ENCODE results near the gene RELN. TPM values are rescaled to one million over a fixed set of nuclear protein-coding genes. Genes with fewer than 3 reads are reported as not detected.
"Not testable (repeated sequence)": the region's sequence is repeated elsewhere in the genome, so short reads cannot be mapped to it uniquely, and the experiment has no call there.

RELN gene
- total and polyA plus RNA-seq, 9 donors: 0.68 to 8.7 (median 2.7) TPM

DNA sequence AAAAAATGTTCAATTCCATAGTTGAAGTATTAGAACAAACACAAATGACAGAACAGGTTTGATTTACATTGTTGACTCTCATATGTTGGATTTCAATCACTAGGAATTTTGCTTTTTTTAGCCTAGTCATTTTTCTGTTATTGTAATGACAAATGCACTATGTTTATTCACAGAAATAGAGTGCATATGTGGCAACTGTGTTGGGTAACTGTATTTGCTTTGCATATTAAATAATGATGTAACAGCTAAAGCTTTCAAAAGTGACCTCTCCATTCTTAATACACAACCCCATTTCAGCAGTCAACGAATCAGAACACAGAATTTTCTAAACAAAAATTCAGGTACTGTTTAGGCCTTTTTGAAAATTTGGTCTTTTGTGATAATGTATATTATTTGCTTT is 489.5 kb downstream of the RELN start:
- intact Hi-C loops (cut with DNase I): no loop called here
- DNase-seq: no peak
- H3K4me3 ChIP-seq: no peak overlapping the region
- no peaks in the 10 kb centered on the region for H3K36me3 ChIP-seq
- no peaks in the 10 kb centered on the region for H3K4me1 ChIP-seq (ENCODE audit: insufficient read depth)
- H3K27ac ChIP-seq: no peak overlapping the region
- H3K9me3 ChIP-seq: no peaks in the 10 kb centered on the region
- WGBS, 3 donors: 57 to 83% (median 68%) methylated on average over 1 of the region's 1 CpG
- no peaks in the 10 kb centered on the region for H3K27me3 ChIP-seq
- TF ChIP-seq CTCF (IDR thresholded peaks at IDR 0.05) (no peak), EP300 (IDR thresholded peaks at IDR 0.05) (no peak), POLR2A (IDR thresholded peaks at IDR 0.05) (no peak)

DNA sequence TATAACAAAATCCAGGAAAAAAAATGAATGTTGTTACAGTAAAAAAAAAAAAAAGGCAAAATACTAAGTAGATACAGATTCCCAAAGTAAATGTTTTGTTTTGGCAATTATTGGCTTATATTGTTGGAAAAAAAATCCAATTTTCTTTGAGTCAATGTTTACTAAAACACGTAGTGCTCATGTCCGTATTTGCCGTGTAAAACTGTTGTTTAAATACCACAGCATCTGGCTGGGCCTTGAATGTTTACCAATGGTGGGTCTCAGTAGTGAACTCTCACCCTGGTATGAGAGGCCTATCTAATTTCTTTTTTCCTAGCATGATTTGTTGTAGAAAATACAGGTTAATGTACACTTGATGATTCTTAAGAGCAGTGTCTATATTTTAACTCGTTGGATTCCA is 502.0 kb downstream of the RELN start:
- DNase-seq: no peak
- WGBS, 3 donors: 61 to 76% (median 68%) methylated on average over 4 of the region's 4 CpGs
- intact Hi-C loops (cut with DNase I): no loop called here
- Histone ChIP-seq H3K4me1 (ENCODE audit: insufficient read depth) (no peaks in the 10 kb centered on the region), H3K36me3 (no peaks in the 10 kb centered on the region), H3K9me3 (no peaks in the 10 kb centered on the region), H3K4me3 (no peak overlapping the region), H3K27me3 (no peaks in the 10 kb centered on the region), H3K27ac (no peak overlapping the region)
- TF ChIP-seq CTCF (IDR thresholded peaks at IDR 0.05) (no peak), EP300 (IDR thresholded peaks at IDR 0.05) (no peak), POLR2A (IDR thresholded peaks at IDR 0.05) (no peak)

GRCh38 chr7:103486873-103487272 is 502.6 kb downstream of the RELN start:
- WGBS, 3 donors: 64 to 96% (median 96%) methylated on average over 3 of the region's 3 CpGs
- H3K36me3 ChIP-seq; H3K4me1 ChIP-seq (ENCODE audit: insufficient read depth); DNase-seq; H3K27ac ChIP-seq; H3K9me3 ChIP-seq; H3K4me3 ChIP-seq; intact Hi-C loops (cut with DNase I); H3K27me3 ChIP-seq: not testable (repeated sequence)

GRCh38 chr7:103480771-103481170 is 508.7 kb downstream of the RELN start:
- Histone ChIP-seq H3K27me3 (no peaks in the 10 kb centered on the region), H3K4me3 (no peak overlapping the region), H3K9me3 (no peaks in the 10 kb centered on the region), H3K4me1 (ENCODE audit: insufficient read depth) (no peaks in the 10 kb centered on the region), H3K36me3 (no peaks in the 10 kb centered on the region), H3K27ac (no peak overlapping the region)
- 56 to 77% (median 67%) methylated on average over 2 of the region's 2 CpGs for WGBS, 3 donors
- TF ChIP-seq POLR2A (IDR thresholded peaks at IDR 0.05) (no peak), EP300 (IDR thresholded peaks at IDR 0.05) (no peak), CTCF (IDR thresholded peaks at IDR 0.05) (no peak)
- intact Hi-C loops (cut with DNase I): no loop called here
- DNase-seq: no peak

DNA sequence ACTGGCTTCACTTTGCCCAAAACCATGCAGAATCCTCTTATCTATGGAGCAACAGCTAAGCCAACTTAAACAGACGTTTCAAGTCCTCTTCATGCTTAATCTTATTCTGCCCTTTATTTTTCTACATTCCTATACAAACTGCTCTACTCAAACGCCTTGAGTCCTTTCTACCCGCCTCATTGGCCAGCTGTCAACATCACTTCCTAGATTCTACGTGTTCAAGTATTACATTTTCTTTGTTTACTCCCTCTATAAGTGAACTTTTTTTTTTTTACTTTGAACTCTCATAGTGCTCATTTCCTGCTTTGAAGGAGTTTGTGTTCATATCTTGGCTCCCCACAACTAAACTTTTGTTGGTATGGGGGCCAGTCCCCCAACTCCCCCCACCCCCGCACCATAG is 514.5 kb downstream of the RELN start:
- Histone ChIP-seq H3K36me3 (no peaks in the 10 kb centered on the region), H3K9me3 (no peaks in the 10 kb centered on the region), H3K4me1 (ENCODE audit: insufficient read depth) (no peaks in the 10 kb centered on the region), H3K27me3 (no peaks in the 10 kb centered on the region), H3K27ac (no peak overlapping the region), H3K4me3 (no peak overlapping the region)
- intact Hi-C loops (cut with DNase I): no loop called here
- TF ChIP-seq POLR2A (IDR thresholded peaks at IDR 0.05) (no peak), EP300 (IDR thresholded peaks at IDR 0.05) (no peak), CTCF (IDR thresholded peaks at IDR 0.05) (no peak)
- 9 to 17% (median 12%) methylated on average over 5 of the region's 5 CpGs for WGBS, 3 donors
- no peak for DNase-seq
